Loucy (cell line): Measurements from ENCODE around the gene GPC4.

Experiments used
- CTCF ChIP-seq: fragments of 200-600 bp; sonication (generic); conservative IDR thresholded peaks from 2 replicates; pipeline ENCODE4 v1.5.1; 2014; ENCODE audit warnings: mild to moderate bottlenecking, antibody characterized with exemption, low read length
- EZH2phosphoT487 ChIP-seq: fragments of 200-600 bp; IDR thresholded peaks from 2 replicates; pipeline ENCODE4 v1.6.1; 2018; ENCODE audit warnings: antibody characterized with exemption, mild to moderate bottlenecking, moderate library complexity, borderline replicate concordance

GRCh38 chrX:133265331-133265730 lies 150.0 kb downstream of the GPC4 start:
- TF ChIP-seq CTCF (no peak), EZH2phosphoT487 (no peak)
